OCI-M2 (cell line): ENCODE measurements around the gene HOMER1.

Experiments used
- DNase-seq: peaks from one replicate; lab custom pipeline; 2025; ENCODE audit not compliant: unreplicated experiment; lab: John Stamatoyannopoulos, UW

The HOMER1 gene

GRCh38 chr5:79490323-79490936 lies 23.5 kb downstream of the HOMER1 start:
- DNase-seq, result no peak

DNA sequence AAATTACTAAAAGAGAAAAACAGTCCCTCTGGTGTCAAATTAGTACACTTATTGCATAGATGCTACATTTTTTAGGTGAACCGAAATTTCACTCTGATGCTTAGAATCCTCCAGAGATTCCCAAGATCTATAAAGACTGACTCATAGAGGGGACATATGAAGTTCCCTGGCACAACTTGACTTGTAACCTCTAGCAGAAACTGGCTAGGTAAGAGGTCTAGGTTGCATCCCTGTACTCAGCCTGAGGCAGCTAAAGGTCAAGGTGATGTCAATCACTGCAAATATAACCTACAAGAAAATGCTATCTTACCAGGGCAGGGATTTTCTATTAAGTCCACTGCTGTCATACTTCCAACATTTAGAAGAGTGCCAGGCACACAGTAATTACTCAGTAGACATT lies 24.2 kb downstream of the HOMER1 start:
- no peak for DNase-seq

- no peak for DNase-seq
Observed at GRCh38 chr5:79488775-79489174, 25.2 kb downstream of the HOMER1 start.

DNA sequence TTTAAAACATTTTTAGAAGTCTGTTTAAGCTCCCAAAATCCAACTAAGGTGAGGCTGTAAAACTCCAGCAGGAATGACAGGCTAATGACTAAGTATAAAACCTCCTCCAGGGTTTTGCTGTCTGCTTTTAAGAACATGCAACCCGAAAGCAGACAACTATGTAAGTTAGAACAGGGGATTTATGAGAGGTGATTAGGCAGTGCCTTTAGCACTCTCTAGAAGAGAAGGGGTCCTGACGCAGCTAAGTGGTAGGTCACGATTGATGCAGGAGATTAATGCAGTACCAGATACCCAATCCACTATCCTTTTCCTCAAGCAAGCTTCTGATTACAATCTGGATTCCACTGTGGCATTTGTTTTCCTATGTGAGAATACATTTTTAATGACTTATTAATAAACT lies 25.9 kb downstream of the HOMER1 start:
- DNase-seq, result no peak

DNA sequence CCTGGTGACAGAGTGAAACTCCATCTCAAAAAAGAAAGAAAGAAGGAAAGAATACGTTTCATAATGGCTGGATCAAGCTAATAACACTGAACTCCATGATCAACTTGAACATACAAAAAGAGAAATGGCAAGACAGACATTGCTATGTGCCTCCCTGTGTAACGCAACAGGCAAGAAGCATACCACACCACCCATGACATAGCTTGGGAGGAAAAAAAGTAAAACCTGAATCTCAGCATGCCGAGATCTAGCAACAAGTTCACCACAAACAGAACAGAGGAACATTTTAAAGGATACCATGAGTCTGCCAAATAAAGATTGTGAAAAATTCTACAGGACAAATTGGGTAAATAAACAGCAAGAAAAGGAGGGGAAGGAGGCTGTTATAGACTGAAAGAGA lies 26.7 kb downstream of the HOMER1 start:
- DNase-seq, result no peak

DNA sequence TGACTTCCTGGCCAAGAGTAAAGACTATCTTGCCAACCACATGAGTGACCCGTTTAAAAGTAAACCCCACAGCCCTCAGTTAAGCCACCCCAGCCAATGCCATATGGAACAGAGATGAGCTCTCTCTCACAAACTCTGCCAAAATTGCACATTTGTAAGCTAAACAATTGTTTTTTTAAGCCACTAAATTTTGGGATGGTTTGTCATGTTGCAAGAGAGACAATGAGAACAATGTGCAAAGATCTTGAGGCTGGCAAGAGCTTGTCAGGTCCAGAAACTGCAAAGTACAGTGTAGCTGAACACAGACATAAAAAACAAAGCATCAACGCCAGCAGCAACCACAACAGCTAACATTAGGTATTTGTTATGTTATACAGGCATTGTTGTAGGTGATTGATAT lies 27.8 kb downstream of the HOMER1 start:
- no peak for DNase-seq

DNA sequence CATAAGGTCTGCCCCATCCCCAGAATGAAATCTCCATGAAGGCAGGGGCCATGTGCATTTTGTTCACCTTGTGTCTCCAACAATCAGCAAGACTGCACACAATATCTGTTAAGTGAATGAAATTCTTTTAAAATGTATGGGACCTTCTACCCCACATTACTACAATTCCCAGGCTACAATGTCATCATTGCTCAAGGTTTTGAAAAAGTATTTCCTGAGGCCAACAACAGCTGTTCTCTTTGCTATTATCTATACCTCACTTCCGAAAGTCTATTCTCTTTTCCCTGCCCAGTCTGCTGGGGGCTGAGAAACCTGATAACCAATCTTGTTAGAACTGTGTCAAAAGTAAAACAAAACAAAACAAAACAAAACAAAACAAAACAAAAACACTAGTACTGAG lies 29.2 kb downstream of the HOMER1 start:
- DNase-seq, result no peak

DNA sequence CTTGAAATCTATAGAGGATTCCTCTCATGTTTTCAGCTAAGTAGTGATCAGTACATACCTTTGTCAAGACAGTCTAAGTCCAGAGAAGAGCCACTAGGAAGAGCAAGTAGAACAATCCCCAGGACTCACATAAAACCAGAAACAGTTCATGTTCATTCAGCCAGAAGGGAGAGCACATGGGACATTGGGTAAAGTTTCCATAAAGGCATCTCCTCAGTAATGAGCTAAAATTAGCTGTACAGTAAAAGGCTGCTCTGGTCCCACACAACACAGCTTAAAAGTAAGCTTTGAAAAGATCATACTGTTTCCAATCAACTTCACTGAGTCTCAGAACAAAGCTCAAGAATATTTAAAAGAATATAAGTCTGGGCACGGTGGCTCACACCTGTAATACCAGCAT lies 32.4 kb downstream of the HOMER1 start:
- no peak for DNase-seq

- DNase-seq, result no peak
Observed at GRCh38 chr5:79480991-79481390, 32.9 kb downstream of the HOMER1 start.

DNA sequence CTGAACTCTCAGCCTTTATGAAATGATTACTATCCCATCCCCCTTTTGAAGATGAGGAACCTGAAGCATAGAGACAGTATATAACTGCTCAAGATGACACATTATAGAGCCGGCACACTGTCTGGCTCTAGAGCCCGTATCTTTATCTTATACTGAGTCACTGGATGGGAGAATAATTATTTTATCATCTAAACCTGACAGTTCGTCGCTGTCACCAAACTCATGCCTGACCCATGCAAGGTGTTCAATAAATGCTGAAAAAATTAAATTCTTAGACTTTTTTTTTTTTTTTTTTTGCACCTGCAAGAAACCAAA lies 38.8 kb downstream of the HOMER1 start:
- no peak for DNase-seq

- DNase-seq, result no peak
Observed at GRCh38 chr5:79474367-79475151, 39.4 kb downstream of the HOMER1 start.

GRCh38 chr5:79471556-79471955 lies 42.4 kb downstream of the HOMER1 start:
- no peak for DNase-seq

GRCh38 chr5:79464695-79465332 lies 49.1 kb downstream of the HOMER1 start:
- no peak for DNase-seq

GRCh38 chr5:79464278-79464677 lies 49.7 kb downstream of the HOMER1 start:
- no peak for DNase-seq

- no peak for DNase-seq
Observed at GRCh38 chr5:79459626-79460025, 54.3 kb downstream of the HOMER1 start.

DNA sequence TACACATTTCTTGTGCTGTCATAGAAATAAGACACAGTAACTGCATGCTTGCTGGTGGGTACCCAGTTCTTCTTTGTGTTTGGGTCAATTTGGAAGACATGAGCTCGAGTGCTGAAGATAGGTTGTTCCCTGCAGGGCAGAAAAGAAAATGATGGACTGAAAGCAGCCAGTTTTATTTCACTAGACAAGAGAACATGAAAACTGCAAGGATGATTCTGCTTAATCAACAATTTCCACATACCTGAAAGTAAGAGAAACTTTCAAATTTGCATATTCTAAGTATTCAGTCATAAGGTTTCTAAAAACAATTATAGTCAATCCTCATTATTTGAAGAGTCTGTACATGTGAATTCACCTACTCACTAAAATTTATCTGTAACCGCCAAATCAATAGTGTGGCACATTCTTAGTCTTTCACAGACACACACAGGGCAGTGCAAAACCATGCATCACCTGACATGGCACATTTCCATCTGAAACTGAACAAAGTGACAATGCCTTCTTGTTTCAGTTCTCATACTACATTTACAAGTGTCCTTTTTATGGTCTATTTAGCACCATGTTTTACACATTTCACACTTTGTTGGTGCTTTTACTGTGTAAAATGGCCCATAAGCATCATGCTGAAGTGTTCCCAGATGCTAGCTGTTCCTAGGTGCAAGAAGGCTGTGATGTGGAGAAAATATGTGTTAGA lies 56.9 kb downstream of the HOMER1 start:
- DNase-seq, result no peak

DNA sequence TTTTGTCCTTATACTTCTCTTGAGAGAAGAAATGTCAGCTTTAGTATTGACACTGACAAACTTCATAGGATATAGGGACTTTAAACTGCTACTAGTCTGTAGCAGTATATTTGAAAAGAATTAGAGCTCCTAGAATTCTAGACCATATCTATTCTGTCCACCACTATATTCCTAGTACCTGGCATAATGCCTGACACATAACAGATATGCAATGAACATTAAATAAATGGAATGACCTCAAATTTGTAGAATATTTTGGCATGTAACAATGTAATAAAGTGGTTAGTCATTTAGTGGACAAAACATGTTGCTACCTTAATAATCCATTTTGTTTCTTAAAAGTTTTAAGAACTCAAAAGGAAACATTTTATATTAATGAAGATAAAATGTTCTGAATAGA lies 57.5 kb downstream of the HOMER1 start:
- DNase-seq, result no peak

- no peak for DNase-seq
Observed at GRCh38 chr5:79454043-79454442, 59.9 kb downstream of the HOMER1 start.

- no peak for DNase-seq
Observed at GRCh38 chr5:79448336-79448735, 65.6 kb downstream of the HOMER1 start.

DNA sequence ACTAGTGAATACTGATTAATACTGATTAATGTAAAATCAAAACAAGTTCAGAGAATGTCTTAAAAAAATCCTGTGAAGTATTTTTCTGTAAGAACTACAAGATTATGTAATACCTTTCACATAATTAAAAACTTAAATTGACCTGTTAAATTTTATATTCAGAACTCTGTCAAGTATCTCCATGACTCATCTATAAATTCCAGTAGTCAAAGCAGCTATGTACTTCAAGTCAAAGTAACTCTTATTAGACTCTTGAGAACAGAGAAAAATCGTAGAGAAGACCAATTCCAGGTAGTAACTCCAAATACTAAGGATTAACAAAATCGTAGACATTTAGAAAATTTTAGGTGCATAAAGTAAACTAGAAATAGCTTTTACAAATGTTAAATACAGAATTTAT lies 77.1 kb downstream of the HOMER1 start:
- DNase-seq, result no peak

DNA sequence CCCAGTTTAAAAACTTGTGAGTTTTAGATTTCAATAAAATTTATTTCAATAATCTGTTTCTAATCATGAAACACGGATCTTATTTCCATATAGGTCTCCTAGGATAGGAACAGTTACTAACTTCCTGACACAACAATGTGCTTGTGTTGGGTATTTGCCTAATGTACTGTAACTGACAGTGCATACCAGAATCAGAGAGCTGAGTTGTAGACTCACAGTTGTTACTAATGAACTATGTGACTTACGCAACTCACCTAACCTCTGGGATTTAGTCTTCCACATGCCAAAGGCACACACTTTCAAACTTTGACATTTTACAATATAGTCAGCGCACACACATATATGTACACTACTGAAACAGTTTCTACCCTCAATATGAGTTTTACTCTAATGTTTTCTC lies 77.7 kb downstream of the HOMER1 start:
- DNase-seq, result no peak

GRCh38 chr5:79430196-79430595 lies 83.7 kb downstream of the HOMER1 start:
- no peak for DNase-seq
